SU-DHL-6 (cell line): Measurements from ENCODE around the gene UBQLNL.

Source experiments
- H2AFZ ChIP-seq: fragments of 200-600 bp; sonication (generic); 2 replicates; pipeline ENCODE4 v1.6.1; 2014; ENCODE audit warnings: low read depth, mild to moderate bottlenecking, moderate library complexity, mixed read lengths, antibody characterized with exemption, low read length; ENCODE audit not compliant: severe bottlenecking
- H3F3A ChIP-seq: fragments of 200-600 bp; shearing (Covaris generic); 2 replicates; pipeline ENCODE4 v1.6.0; 2016; ENCODE audit warnings: antibody characterized with exemption, mild to moderate bottlenecking; ENCODE audit not compliant: insufficient read depth
- H3K27ac ChIP-seq: fragments of 200-600 bp; sonication (generic); 2 replicates; pipeline ENCODE4 v1.5.1; 2016; ENCODE audit warnings: low read depth, mild to moderate bottlenecking, low read length, moderate library complexity, mixed read lengths
- H3K27me3 ChIP-seq: fragments of 200-600 bp; sonication (generic), shearing (Covaris generic); 2 replicates; pipeline ENCODE4 v1.6.0; 2014; ENCODE audit warnings: mild to moderate bottlenecking, low read length
- H3K36me3 ChIP-seq: fragments of 200-600 bp; sonication (generic); 2 replicates; pipeline ENCODE4 v1.6.1; 2014; ENCODE audit warnings: mild to moderate bottlenecking, low read length, mixed read lengths
- H3K4me2 ChIP-seq: fragments of 300-600, 200-600 bp; shearing (Covaris generic), sonication (generic); 2 replicates; pipeline ENCODE4 v1.6.0; 2014; ENCODE audit warnings: low read length, low read depth, mild to moderate bottlenecking; ENCODE audit not compliant: poor library complexity, severe bottlenecking
- H3K4me3 ChIP-seq: fragments of 200-600 bp; sonication (generic); 2 replicates; pipeline ENCODE4 v1.5.1; 2014; ENCODE audit warnings: antibody characterized with exemption, low read length, mild to moderate bottlenecking, mixed read lengths; ENCODE audit not compliant: insufficient read depth, poor library complexity, severe bottlenecking
- H3K79me2 ChIP-seq: fragments of 200-600 bp; sonication (generic); 2 replicates; pipeline ENCODE4 v1.6.1; 2014; ENCODE audit warnings: mild to moderate bottlenecking, low read length, moderate library complexity; ENCODE audit not compliant: insufficient read depth
- H3K9ac ChIP-seq: fragments of 200-600 bp; sonication (generic); 2 replicates; pipeline ENCODE4 v1.7.0; 2014; ENCODE audit warnings: mild to moderate bottlenecking, low read length
- H3K9me2 ChIP-seq: fragments of 200-600 bp; sonication (generic); replicated peaks from 2 replicates; pipeline ENCODE4 v1.6.1; 2014; ENCODE audit warnings: low read length; ENCODE audit not compliant: insufficient read depth
- H3K9me3 ChIP-seq: fragments of 200-600 bp; sonication (generic); 2 replicates; pipeline ENCODE4 v1.6.1; 2014; ENCODE audit warnings: low read length, mixed read lengths; ENCODE audit not compliant: insufficient read depth
- H4K20me1 ChIP-seq: fragments of 200-600 bp; sonication (generic); 2 replicates; pipeline ENCODE4 v1.6.1; 2014; ENCODE audit warnings: low read depth, mild to moderate bottlenecking, antibody characterized with exemption, low read length, moderate library complexity, mixed read lengths
- CTCF ChIP-seq: fragments of 200-600 bp; sonication (generic); IDR thresholded peaks from one replicate; pipeline ENCODE4 v1.5.1; 2017; ENCODE audit warnings: antibody characterized with exemption, mild to moderate bottlenecking, low read length, moderate library complexity; ENCODE audit not compliant: insufficient read depth, poor library complexity, severe bottlenecking
- EZH2phosphoT487 ChIP-seq: fragments of 200-600 bp; sonication (generic), shearing (Covaris generic); conservative IDR thresholded peaks from 2 replicates; pipeline ENCODE4 v1.6.1; 2018; ENCODE audit warnings: mild to moderate bottlenecking, antibody characterized with exemption, low read length, moderate library complexity, mixed read lengths

UBQLNL gene

GRCh38 chr11:5528495-5528894, 12.0 kb upstream of the UBQLNL start:
- Histone ChIP-seq H3K27me3 (no peaks in the 10 kb centered on the region), H3K36me3 (no peaks in the 10 kb centered on the region), H3K9ac (no peak overlapping the region), H3K4me3 (no peak overlapping the region), H4K20me1 (no peaks in the 10 kb centered on the region), H2AFZ (no peak overlapping the region), H3K9me3 (no peaks in the 10 kb centered on the region), H3K79me2 (no peaks in the 10 kb centered on the region), H3K27ac (no peak overlapping the region), H3K4me2 (no peak overlapping the region), H3F3A (no peaks in the 10 kb centered on the region), H3K9me2 (no peaks in the 10 kb centered on the region)
- TF ChIP-seq CTCF (no peak), EZH2phosphoT487 (no peak)

GRCh38 chr11:5527716-5528115, 11.2 kb upstream of the UBQLNL start:
- Histone ChIP-seq H3K9me2 (no peaks in the 10 kb centered on the region), H3K27ac (no peak overlapping the region), H2AFZ (no peak overlapping the region), H3F3A (no peaks in the 10 kb centered on the region), H3K36me3 (no peaks in the 10 kb centered on the region), H3K4me2 (no peak overlapping the region), H3K4me3 (no peak overlapping the region), H3K9ac (no peak overlapping the region), H3K27me3 (no peaks in the 10 kb centered on the region), H4K20me1 (no peaks in the 10 kb centered on the region), H3K79me2 (no peaks in the 10 kb centered on the region), H3K9me3 (no peaks in the 10 kb centered on the region)
- no peak for TF ChIP-seq EZH2phosphoT487
- no peak for TF ChIP-seq CTCF

GRCh38 chr11:5524756-5525155, 8.3 kb upstream of the UBQLNL start:
- Histone ChIP-seq H3K4me3 (no peak overlapping the region), H3K9ac (no peak overlapping the region), H3K9me2 (no peaks in the 10 kb centered on the region), H3K36me3 (no peaks in the 10 kb centered on the region), H3F3A (no peaks in the 10 kb centered on the region), H3K27ac (no peak overlapping the region), H2AFZ (no peak overlapping the region), H3K27me3 (no peaks in the 10 kb centered on the region), H4K20me1 (no peaks in the 10 kb centered on the region), H3K79me2 (no peaks in the 10 kb centered on the region), H3K4me2 (no peak overlapping the region), H3K9me3 (no peaks in the 10 kb centered on the region)
- TF ChIP-seq CTCF (no peak), EZH2phosphoT487 (no peak)
